ENCODE data around the gene MYLK. TPM values are rescaled to one million over a fixed set of nuclear protein-coding genes. Genes with fewer than 3 reads are reported as not detected.

Gene MYLK
- total and polyA plus RNA-seq, 11 donors = 3.2 to 20.7 (median 12.4) TPM

DNA sequence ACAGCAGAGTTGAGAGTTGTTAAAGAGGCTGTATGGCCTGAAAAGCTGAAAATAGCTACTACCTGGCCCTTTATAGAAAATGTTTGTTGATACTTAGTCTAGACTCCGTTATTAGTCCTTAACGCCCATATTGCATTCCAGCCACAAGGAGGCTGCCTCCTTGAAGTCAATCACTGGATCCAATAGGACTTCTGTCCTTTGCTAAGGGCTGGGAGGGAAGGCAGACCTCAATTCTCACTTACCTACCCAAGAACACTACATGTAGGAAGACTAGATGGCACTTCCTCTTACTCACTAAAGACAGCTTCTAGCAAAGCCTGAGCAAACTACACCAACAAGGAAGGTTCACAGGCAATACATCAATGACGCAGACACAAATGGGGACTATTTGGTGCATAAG, 159.8 kb downstream of the MYLK start:
- peaks cover 0 to 28% (median 18%) of the 10 kb centered on the region in 12 donors for H3K4me1 ChIP-seq

DNA sequence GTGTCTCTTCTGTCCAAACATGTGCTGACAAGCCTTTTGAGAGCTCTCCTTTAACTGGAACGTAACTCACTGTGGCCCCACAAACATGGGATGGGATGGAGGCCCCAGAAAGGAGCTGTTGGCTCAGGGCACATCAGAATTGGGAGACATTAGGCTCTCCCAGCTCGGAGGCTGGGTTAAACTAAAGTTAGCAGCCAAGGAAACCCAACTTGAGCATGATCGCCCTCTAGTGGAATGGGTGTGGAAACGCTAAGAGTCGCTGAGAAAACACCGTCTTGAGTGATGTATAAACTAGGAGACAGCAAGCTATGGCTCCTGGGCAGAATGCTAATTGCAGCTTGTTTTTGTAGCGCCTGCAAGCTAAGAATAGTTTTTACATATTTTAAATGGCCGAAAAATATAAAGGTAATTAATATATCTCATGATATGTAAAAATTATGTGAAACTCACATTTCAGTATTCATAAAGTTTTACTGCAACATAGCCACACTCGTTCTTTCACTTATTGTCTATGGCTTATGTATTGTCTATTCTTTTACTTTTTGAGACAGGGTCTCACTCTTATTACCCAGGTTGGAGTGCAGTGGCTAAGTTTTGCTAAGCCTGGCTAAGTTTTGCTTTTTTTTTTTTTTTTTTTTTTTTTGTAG, 160.5 kb downstream of the MYLK start:
- Histone ChIP-seq H3K4me3 (peak overlapping the region in 1 of 12 donors; percentile 21), H3K9me3 (no peaks in the 10 kb centered on the region), H3K36me3 (no peaks in the 10 kb centered on the region), H3K27me3 (no peaks in the 10 kb centered on the region), H3K4me1 (peaks cover 0 to 34% (median 19%) of the 10 kb centered on the region in 12 donors), H3K27ac (peak overlapping the region in 1 of 12 donors; percentile 32)
- DNase-seq (peak in 3 of 5 donors; percentile 44 to 58 (median 54)), ATAC-seq (peak in 3 of 4 donors; percentile 39 to 41 (median 41))
- TF ChIP-seq, protein P1, sequence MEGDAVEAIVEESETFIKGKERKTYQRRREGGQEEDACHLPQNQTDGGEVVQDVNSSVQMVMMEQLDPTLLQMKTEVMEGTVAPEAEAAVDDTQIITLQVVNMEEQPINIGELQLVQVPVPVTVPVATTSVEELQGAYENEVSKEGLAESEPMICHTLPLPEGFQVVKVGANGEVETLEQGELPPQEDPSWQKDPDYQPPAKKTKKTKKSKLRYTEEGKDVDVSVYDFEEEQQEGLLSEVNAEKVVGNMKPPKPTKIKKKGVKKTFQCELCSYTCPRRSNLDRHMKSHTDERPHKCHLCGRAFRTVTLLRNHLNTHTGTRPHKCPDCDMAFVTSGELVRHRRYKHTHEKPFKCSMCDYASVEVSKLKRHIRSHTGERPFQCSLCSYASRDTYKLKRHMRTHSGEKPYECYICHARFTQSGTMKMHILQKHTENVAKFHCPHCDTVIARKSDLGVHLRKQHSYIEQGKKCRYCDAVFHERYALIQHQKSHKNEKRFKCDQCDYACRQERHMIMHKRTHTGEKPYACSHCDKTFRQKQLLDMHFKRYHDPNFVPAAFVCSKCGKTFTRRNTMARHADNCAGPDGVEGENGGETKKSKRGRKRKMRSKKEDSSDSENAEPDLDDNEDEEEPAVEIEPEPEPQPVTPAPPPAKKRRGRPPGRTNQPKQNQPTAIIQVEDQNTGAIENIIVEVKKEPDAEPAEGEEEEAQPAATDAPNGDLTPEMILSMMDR (IDR thresholded peaks at IDR 0.05) = peak; percentile 70 to 89 (median 82)
- no peak for TF ChIP-seq POLR2A (IDR thresholded peaks at IDR 0.05)
- intact Hi-C loops (cut with DNase I) = loop anchor here in 6 of 10 donors (1.0 to 5.0 kb wide), 4 partner anchors 71 to 75 kb away; no protein-coding TSS in a partner anchor
- 10 to 13% (median 11%) methylated on average over 9 of the region's 9 CpGs for WGBS, 4 donors

More for the DNA sequence above, 159.8 kb downstream of the MYLK start:
- DNase-seq (no peak), ATAC-seq (no peak)
- Histone ChIP-seq H3K27ac (no peak overlapping the region), H3K4me3 (no peak overlapping the region), H3K36me3 (no peaks in the 10 kb centered on the region), H3K9me3 (no peaks in the 10 kb centered on the region), H3K27me3 (no peaks in the 10 kb centered on the region)
- TF ChIP-seq, protein P1 (IDR thresholded peaks at IDR 0.05) = peak in 1 of 12 donors; percentile 9
- no peak for TF ChIP-seq POLR2A (IDR thresholded peaks at IDR 0.05)
- intact Hi-C loops (cut with DNase I) = loop anchor here in 1 of 10 donors (5.0 kb wide), 1 partner anchor 72 kb away; no protein-coding TSS in a partner anchor
- WGBS, 4 donors = 9 to 26% (median 19%) methylated on average over 3 of the region's 3 CpGs

DNA sequence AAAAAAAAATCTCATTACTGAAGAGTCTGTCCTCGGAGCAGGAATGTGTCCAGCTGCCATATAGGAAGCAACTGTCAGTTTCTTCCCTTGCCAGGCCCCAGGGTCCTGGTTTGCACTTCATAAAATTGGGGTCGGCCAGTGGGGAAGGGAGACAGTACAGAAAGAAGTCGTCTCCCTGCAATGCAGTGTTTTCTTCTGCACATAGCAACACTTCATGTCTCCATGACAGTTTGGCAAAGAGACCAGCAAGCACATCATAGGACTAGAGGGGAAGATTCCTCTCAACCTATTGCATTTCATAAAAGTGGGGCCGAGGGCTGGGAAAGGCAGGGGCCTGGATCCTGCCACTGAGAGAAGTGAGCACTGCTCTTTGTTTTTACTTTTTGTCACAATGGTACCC, 161.1 kb downstream of the MYLK start:
- Histone ChIP-seq H3K9me3 (no peaks in the 10 kb centered on the region), H3K4me3 (no peak overlapping the region), H3K4me1 (peaks cover 0 to 34% (median 19%) of the 10 kb centered on the region in 12 donors), H3K27ac (peak overlapping the region in 1 of 12 donors; percentile 32), H3K36me3 (no peaks in the 10 kb centered on the region), H3K27me3 (no peaks in the 10 kb centered on the region)
- intact Hi-C loops (cut with DNase I) = loop anchor here in 6 of 10 donors (1.0 to 5.0 kb wide), 4 partner anchors 70 to 74 kb away; no protein-coding TSS in a partner anchor
- no peak for DNase-seq
- WGBS, 4 donors = 54 to 70% (median 65%) methylated on average over 4 of the region's 4 CpGs
- no peak for ATAC-seq
- TF ChIP-seq, protein P1 (IDR thresholded peaks at IDR 0.05) = no peak

DNA sequence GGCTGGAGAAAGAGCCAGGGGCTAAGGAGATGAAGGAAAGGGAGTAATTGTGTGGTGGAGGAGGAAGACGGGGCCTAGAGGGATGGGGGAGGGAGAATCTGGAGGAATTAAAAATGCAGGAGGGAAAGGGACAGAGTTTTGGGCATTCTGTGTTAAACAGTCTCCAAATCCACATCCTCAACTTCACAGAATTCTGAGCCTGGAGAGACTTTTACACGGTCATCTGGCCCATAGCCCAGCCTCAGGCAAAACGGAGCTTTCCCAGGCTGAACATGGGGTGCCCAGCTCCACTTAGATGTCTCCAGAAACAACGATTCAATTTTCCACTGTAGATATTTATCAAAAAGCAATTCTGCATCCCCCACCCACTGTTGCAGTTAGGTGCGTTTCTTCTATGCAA, 161.7 kb downstream of the MYLK start:
- H3K4me3 ChIP-seq = no peak overlapping the region
- DNase-seq (no peak), ATAC-seq (no peak)
- 68 to 74% (median 69%) methylated on average over 5 of the region's 5 CpGs for WGBS, 4 donors
- no peaks in the 10 kb centered on the region for H3K27me3 ChIP-seq
- peaks cover 0 to 34% (median 19%) of the 10 kb centered on the region in 12 donors for H3K4me1 ChIP-seq
- no peak overlapping the region for H3K27ac ChIP-seq
- TF ChIP-seq, protein P1 (IDR thresholded peaks at IDR 0.05) = no peak
- no peak for TF ChIP-seq POLR2A (IDR thresholded peaks at IDR 0.05)
- H3K9me3 ChIP-seq = no peaks in the 10 kb centered on the region
- intact Hi-C loops (cut with DNase I) = loop anchor here in 4 of 10 donors (2.0 to 5.0 kb wide), 3 partner anchors 70 to 74 kb away; no protein-coding TSS in a partner anchor
- H3K36me3 ChIP-seq = no peaks in the 10 kb centered on the region
